Mucosa of stomach (tissue), 1 donor: Measurements from ENCODE around the gene DENND1A.
"Not testable (repeated sequence)": the region's sequence is repeated elsewhere in the genome, so short reads cannot be mapped to it uniquely, and the experiment has no call there.

Experiments
- H3K27me3 ChIP-seq: one replicate; pipeline ENCODE4 v1.7.0; 2013; ENCODE audit warnings: mild to moderate bottlenecking, low read length; ENCODE audit not compliant: control insufficient read depth, insufficient read depth
- H3K36me3 ChIP-seq: one replicate; pipeline ENCODE4 v1.7.0; 2013; ENCODE audit warnings: low read length; ENCODE audit not compliant: control insufficient read depth, insufficient read depth
- H3K4me1 ChIP-seq: one replicate; pipeline ENCODE4 v1.7.0; 2013; ENCODE audit warnings: mild to moderate bottlenecking, low read length; ENCODE audit not compliant: control insufficient read depth, insufficient read depth
- H3K4me3 ChIP-seq: one replicate; pipeline ENCODE4 v1.7.0; 2013; ENCODE audit warnings: low read length
- H3K9ac ChIP-seq: one replicate; pipeline ENCODE4 v1.7.0; 2013; ENCODE audit warnings: mild to moderate bottlenecking, low read length, moderate library complexity
- H3K9me3 ChIP-seq: one replicate; pipeline ENCODE4 v1.7.0; 2013; ENCODE audit warnings: mild to moderate bottlenecking, low read length, moderate library complexity; ENCODE audit not compliant: control insufficient read depth
- donor health status: Pancreatic carcinoma.

The DENND1A gene

DNA sequence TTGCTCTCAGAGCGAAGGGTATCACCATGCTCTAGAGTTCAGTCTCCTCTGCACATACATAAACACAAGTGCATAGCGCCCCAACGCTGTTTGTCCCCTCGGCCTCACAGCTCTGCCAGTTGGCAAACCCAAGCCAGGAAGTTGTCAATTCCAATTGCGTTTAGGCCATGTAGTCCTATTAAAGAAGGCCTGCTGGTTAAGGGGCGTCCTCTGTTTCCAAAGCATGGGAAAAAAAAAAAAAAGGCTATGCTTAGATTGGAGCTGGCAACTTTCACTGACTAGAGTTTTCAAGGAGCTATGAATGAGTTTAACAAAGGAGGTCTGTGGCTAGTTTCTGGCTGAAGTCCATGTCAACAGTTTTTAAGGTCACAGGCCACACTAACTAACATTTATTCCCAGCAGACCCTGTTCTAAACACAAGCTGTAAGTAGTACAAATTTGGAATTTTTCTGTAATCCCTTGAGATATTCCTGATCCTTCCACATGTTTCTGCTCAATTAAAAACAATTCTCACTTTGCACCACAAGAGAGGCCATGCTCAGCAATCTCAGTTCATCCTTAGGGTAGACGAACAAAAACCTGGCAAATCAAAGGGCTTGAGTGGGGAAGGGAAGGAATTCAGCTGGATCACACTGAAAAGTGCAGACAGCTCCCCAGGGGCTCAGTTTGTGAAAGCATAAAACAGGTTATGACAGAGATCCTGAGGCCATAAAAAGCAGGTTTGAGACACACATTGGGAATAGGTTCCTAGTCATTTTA is 187.7 kb downstream of the DENND1A start:
- Histone ChIP-seq H3K9me3 (no peaks in the 10 kb centered on the region), H3K36me3 (no peaks in the 10 kb centered on the region), H3K9ac (no peak overlapping the region), H3K27me3 (no peaks in the 10 kb centered on the region), H3K4me1 (no peaks in the 10 kb centered on the region), H3K4me3 (no peak overlapping the region)

- Histone ChIP-seq H3K9ac (no peak overlapping the region), H3K36me3 (no peaks in the 10 kb centered on the region), H3K27me3 (no peaks in the 10 kb centered on the region), H3K4me3 (no peak overlapping the region), H3K9me3 (no peaks in the 10 kb centered on the region), H3K4me1 (no peaks in the 10 kb centered on the region)
These were observed 188.7 kb downstream of the DENND1A start for GRCh38 chr9:123741214-123741613.

DNA sequence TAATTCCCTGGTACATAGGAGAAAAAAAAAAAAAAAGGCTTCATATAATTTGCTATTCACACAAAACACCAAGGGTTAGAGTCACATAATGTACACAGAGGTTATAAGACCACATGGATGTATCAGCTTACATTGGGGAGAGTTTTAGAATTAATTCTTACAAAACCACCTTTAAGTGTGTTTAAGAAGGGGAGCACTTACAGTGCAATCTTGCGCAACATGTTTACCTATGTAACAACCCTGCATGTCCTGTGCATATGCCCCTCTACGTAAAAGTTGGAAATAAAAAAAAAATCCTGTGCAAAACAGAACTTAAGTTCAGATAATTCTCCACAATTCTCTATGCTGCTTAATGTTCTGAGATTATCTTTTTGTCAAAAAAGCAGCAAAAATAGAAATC is 190.0 kb downstream of the DENND1A start:
- H3K9ac ChIP-seq = no peak overlapping the region
- no peaks in the 10 kb centered on the region for H3K36me3 ChIP-seq

DNA sequence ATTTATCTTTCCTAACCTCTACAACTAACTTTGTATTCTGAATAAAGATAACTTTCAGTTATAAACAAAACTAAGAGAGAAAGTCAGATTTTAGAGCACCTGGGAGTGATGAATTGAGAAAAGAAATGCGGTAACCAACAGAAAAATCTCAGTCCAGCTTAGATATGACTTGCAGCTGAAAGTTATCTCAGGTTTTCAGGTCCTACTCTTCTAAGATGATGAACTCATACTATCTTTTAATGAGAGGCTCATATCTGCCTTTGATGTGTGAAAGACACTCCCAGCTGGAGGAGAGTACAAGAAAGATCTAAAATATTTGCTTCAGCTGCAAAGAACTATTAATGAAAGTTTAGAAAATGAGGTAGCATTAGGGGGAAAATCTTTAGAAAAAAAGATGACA is 190.5 kb downstream of the DENND1A start:
- H3K9me3 ChIP-seq = no peaks in the 10 kb centered on the region
- no peaks in the 10 kb centered on the region for H3K4me1 ChIP-seq
- no peaks in the 10 kb centered on the region for H3K36me3 ChIP-seq
- H3K27me3 ChIP-seq = no peaks in the 10 kb centered on the region
- H3K4me3 ChIP-seq = no peak overlapping the region
- no peak overlapping the region for H3K9ac ChIP-seq

More for the DNA sequence above, 190.0 kb downstream of the DENND1A start:
- H3K27me3 ChIP-seq = no peaks in the 10 kb centered on the region
- H3K4me3 ChIP-seq = no peak overlapping the region
- no peaks in the 10 kb centered on the region for H3K9me3 ChIP-seq
- no peaks in the 10 kb centered on the region for H3K4me1 ChIP-seq

DNA sequence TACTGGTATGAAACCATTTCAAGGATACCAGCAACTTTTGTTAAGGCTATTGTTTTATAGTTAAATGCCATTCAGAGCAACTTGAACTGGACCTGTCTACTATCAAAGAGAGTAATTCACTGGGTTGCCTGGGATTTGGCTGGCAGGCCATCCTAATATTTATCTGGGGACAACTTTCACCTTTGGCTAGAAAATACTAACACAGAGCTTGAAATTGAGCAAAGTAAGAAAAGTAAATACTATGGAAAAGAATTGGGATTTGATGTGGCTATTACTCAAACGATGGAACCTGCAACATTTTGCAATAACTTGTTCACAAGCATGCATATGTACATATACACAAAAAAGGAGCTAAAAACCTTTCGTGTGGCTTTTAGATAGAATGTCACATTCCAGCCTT is 191.3 kb downstream of the DENND1A start:
- H3K9me3 ChIP-seq = no peaks in the 10 kb centered on the region
- no peaks in the 10 kb centered on the region for H3K27me3 ChIP-seq
- H3K36me3 ChIP-seq = no peaks in the 10 kb centered on the region
- no peaks in the 10 kb centered on the region for H3K4me1 ChIP-seq
- no peak overlapping the region for H3K4me3 ChIP-seq
- no peak overlapping the region for H3K9ac ChIP-seq

DNA sequence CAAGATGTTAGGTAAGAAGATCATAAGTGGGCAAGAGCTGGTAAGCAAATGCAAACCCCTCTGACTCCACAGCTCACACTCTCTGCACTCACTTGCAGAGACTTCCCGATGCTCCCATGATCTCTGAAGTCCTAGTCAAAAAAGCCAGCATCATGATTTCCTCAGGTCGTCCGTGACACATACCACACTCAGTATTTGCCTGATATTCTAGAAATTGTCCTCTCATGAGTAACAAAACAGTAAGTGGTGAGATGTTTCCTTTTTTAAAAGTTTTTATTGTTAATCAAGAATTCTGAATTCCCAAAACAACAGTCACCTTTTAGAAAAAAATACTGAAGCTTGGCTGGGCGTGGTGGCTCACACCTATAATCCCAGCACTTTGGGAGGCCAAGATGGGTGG is 194.6 kb downstream of the DENND1A start:
- Histone ChIP-seq H3K36me3 (no peaks in the 10 kb centered on the region), H3K27me3 (no peaks in the 10 kb centered on the region), H3K9ac (no peak overlapping the region), H3K4me1 (no peaks in the 10 kb centered on the region), H3K9me3 (no peaks in the 10 kb centered on the region), H3K4me3 (no peak overlapping the region)

DNA sequence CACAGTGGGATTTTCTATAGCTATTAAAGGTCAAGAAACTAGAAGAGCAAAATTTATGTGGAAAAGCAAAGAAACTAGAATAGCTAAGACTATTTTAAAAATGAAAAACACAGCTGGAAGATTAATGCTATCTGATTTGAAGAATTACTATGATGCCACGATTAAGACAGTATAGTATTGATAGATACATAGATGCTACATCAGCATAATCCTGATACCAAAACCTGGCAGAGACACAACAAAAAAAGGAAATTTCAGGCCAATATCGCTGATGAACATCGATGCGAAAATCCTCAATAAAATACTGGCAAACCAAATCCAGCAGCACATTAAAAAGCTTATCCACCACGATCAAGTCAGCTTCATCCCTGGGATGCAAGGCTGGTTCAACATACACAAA is 201.4 kb downstream of the DENND1A start:
- not testable (repeated sequence) for H3K4me3 ChIP-seq, H3K36me3 ChIP-seq, H3K9ac ChIP-seq, H3K4me1 ChIP-seq, H3K9me3 ChIP-seq, H3K27me3 ChIP-seq

DNA sequence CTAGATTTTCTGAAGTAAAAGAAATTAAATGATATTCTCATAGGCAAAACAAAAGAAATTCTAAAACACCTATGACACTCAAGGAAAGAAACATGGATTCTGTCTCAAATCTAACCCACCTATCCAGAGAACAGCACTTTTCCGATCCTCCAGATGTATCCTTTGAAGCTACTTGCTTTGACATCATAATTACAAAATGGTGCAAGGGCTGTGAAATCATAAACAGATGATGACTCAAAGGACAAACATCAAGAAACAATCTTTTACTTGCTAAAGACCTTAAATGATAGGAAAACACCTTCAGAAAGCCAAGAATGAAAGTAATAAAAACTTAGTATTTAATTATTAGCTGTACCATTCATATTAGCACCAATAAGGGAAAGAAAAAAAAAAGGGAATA is 202.6 kb downstream of the DENND1A start:
- Histone ChIP-seq H3K9me3 (peaks cover 2% of the 10 kb centered on the region), H3K4me3 (no peak overlapping the region), H3K9ac (no peak overlapping the region), H3K27me3 (no peaks in the 10 kb centered on the region), H3K4me1 (no peaks in the 10 kb centered on the region), H3K36me3 (no peaks in the 10 kb centered on the region)

GRCh38 chr9:123725389-123725788 is 204.5 kb downstream of the DENND1A start:
- Histone ChIP-seq H3K4me1 (no peaks in the 10 kb centered on the region), H3K4me3 (no peak overlapping the region), H3K9ac (no peak overlapping the region), H3K9me3 (peaks cover 4% of the 10 kb centered on the region), H3K27me3 (no peaks in the 10 kb centered on the region), H3K36me3 (no peaks in the 10 kb centered on the region)

GRCh38 chr9:123724211-123724796 is 205.6 kb downstream of the DENND1A start:
- H3K4me1 ChIP-seq = no peaks in the 10 kb centered on the region
- no peaks in the 10 kb centered on the region for H3K36me3 ChIP-seq
- no peak overlapping the region for H3K4me3 ChIP-seq
- H3K9ac ChIP-seq = no peak overlapping the region
- H3K27me3 ChIP-seq = no peaks in the 10 kb centered on the region
- peaks cover 4% of the 10 kb centered on the region for H3K9me3 ChIP-seq

- H3K4me1 ChIP-seq = no peaks in the 10 kb centered on the region
- peaks cover 4% of the 10 kb centered on the region for H3K9me3 ChIP-seq
- H3K4me3 ChIP-seq = no peak overlapping the region
- no peaks in the 10 kb centered on the region for H3K27me3 ChIP-seq
- no peaks in the 10 kb centered on the region for H3K36me3 ChIP-seq
- H3K9ac ChIP-seq = no peak overlapping the region
These were observed 206.6 kb downstream of the DENND1A start for GRCh38 chr9:123723135-123723875.

DNA sequence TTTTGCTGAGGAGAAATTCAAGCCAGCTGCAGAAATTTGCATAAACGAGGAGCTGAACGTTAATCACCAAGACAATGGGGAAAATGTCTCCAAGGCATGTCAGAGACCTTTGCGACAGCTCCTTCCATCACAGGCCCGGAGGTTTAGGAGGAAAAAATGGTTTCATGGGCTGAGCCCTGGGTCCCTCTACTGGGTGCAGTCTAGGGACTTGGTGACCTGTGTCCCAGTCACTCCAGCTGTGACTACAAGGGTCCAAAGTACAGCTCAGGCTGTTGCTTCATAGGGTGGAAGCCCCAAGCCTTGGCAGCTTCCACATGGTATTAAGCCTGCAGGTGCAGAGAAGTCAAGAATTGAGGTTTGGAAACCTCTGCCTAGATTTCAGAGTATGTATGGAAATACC is 207.5 kb downstream of the DENND1A start:
- Histone ChIP-seq H3K4me1 (no peaks in the 10 kb centered on the region), H3K9me3 (peaks cover 4% of the 10 kb centered on the region), H3K27me3 (no peaks in the 10 kb centered on the region), H3K4me3 (no peak overlapping the region), H3K36me3 (no peaks in the 10 kb centered on the region), H3K9ac (no peak overlapping the region)
